AG09309 (cell line): ENCODE results near the gene STRBP.

ENCODE experiments used
- DNase-seq: peaks from one replicate; pipeline ENCODE4 v3.0.0-alpha.2; 2010; ENCODE audit warnings: low read depth
- H3K4me3 ChIP-seq: 2 replicates; pipeline ENCODE4 v1.5.1; 2011; ENCODE audit warnings: mild to moderate bottlenecking, low read depth, low read length, moderate library complexity; ENCODE audit not compliant: control insufficient read depth
- CTCF ChIP-seq: IDR thresholded peaks from 2 replicates; pipeline ENCODE4 v1.5.1; 2011; ENCODE audit warnings: mild to moderate bottlenecking, low read depth, low read length, inconsistent platforms; ENCODE audit not compliant: insufficient read depth, control insufficient read depth; ENCODE audit errors: missing control alignments

The STRBP gene

GRCh38 chr9:123269281-123269680, 895 bp upstream of the STRBP start:
- no peak for DNase-seq
- no peak overlapping the region for H3K4me3 ChIP-seq
- no peak for TF ChIP-seq CTCF

- peak overlapping the region; percentile 50 for H3K4me3 ChIP-seq
- DNase-seq = no peak
- TF ChIP-seq CTCF = no peak
Observed at GRCh38 chr9:123268199-123268464, 254 bp downstream of the STRBP start.

GRCh38 chr9:123267481-123268198, 746 bp downstream of the STRBP start:
- H3K4me3 ChIP-seq = peak overlapping the region; percentile 50
- no peak for DNase-seq
- no peak for TF ChIP-seq CTCF

GRCh38 chr9:123266655-123267399, 1.6 kb downstream of the STRBP start:
- H3K4me3 ChIP-seq = no peak overlapping the region; the same call in 1 of the 2 replicates
- no peak for DNase-seq
- TF ChIP-seq CTCF = no peak

GRCh38 chr9:123265833-123266232, 2.6 kb downstream of the STRBP start:
- no peak overlapping the region for H3K4me3 ChIP-seq

GRCh38 chr9:123263227-123263626, 5.2 kb downstream of the STRBP start:
- no peak for DNase-seq
- no peak for TF ChIP-seq CTCF
- no peak overlapping the region for H3K4me3 ChIP-seq

More at GRCh38 chr9:123265833-123266232, 2.6 kb downstream of the STRBP start:
- no peak for DNase-seq
- no peak for TF ChIP-seq CTCF

- no peak for DNase-seq
- no peak overlapping the region for H3K4me3 ChIP-seq
- TF ChIP-seq CTCF = no peak
Observed at GRCh38 chr9:123262338-123262737, 6.0 kb downstream of the STRBP start.
